B cell (primary cell): ENCODE results near the gene THBS4. TPM values are rescaled to one million over a fixed set of nuclear protein-coding genes. Genes with fewer than 3 reads are reported as not detected.

Experiments
- ATAC-seq: fragments of 200-7000 bp; cut with Tn5 transposase; one replicate; pipeline ENCODE4 v1.10.0; 2021; ENCODE audit warnings: low read depth, mild to moderate bottlenecking, moderate number of reproducible peaks, moderate library complexity
- CTCF ChIA-PET: fragments of 350-600 bp; sonication (Branson Sonifier 250); formaldehyde crosslinking; loops from one replicate; lab custom pipeline; 2021; ENCODE audit warnings: antibody characterized with exemption, inconsistent platforms; lab: Charles Lee
- POLR2A ChIA-PET: fragments of 350-600 bp; sonication (Branson Sonifier 250); formaldehyde crosslinking; loops from one replicate; lab custom pipeline; 2021; ENCODE audit warnings: antibody characterized with exemption; lab: Charles Lee
- DNase-seq: peaks from one replicate; pipeline ENCODE4 v3.0.0; 2013
- H2AFZ ChIP-seq: 2 replicates; pipeline ENCODE4 v1.6.1; 2012; ENCODE audit warnings: mild to moderate bottlenecking, low read depth, low read length; ENCODE audit not compliant: insufficient read depth, poor library complexity, severe bottlenecking
- H3K27ac ChIP-seq, 2 donors: 1 replicate in 1 of 2; 2 replicates in 1 of 2; pipeline ENCODE4 v1.5.1; 2012 to 2013; ENCODE audit warnings: low read length in 2 of 2, mild to moderate bottlenecking in 2 of 2, moderate library complexity in 1 of 2
- H3K27me3 ChIP-seq, 4 experiments: fragments of 200-600 bp in 1 of 4; sonication (generic) in 1 of 4; replicated peaks in 1 of 4; 1 replicate in 2 of 4; 2 replicates in 2 of 4; pipeline versions ENCODE4 v1.6.1 to v1.7.0; 2013 to 2016; ENCODE audit warnings: low read length in 3 of 4, mild to moderate bottlenecking in 2 of 4, mixed read lengths in 1 of 4, moderate library complexity in 1 of 4; ENCODE audit not compliant: insufficient read depth in 4 of 4, control insufficient read depth in 3 of 4; ENCODE audit errors: control extremely low read depth in 1 of 4
- H3K36me3 ChIP-seq, 2 experiments: replicated peaks in 1 of 2; 1 replicate in 1 of 2; 2 replicates in 1 of 2; pipeline versions ENCODE4 v1.6.1 to v1.7.1; 2013; ENCODE audit warnings: low read length in 1 of 2; ENCODE audit not compliant: insufficient read depth in 2 of 2, control insufficient read depth in 1 of 2; ENCODE audit errors: control extremely low read depth in 1 of 2, extremely low read depth in 1 of 2
- H3K4me1 ChIP-seq, 2 donors: fragments of 200-600 bp in 1 of 2; sonication (generic) in 1 of 2; 1 replicate in 1 of 2; 2 replicates in 1 of 2; pipeline versions ENCODE4 v1.5.1 to v1.6.1; 2013 to 2017; ENCODE audit warnings: low read length in 2 of 2; ENCODE audit not compliant: control insufficient read depth in 2 of 2, insufficient read depth in 2 of 2
- H3K4me2 ChIP-seq: replicated peaks from 2 replicates; pipeline ENCODE3; 2012; ENCODE audit warnings: mild to moderate bottlenecking, low read depth, low read length; ENCODE audit not compliant: poor library complexity, severe bottlenecking
- H3K4me3 ChIP-seq, 5 experiments: fragments of 200-600 bp in 1 of 5; sonication (generic) in 1 of 5; 1 replicate in 3 of 5; 2 replicates in 2 of 5; pipeline versions ENCODE4 v1.5.1 to v1.7.0; 2011 to 2016; ENCODE audit warnings: low read length in 4 of 5, mild to moderate bottlenecking in 4 of 5, low read depth in 2 of 5, control low read depth in 1 of 5, moderate library complexity in 1 of 5; ENCODE audit not compliant: insufficient read depth in 1 of 5; ENCODE audit errors: control extremely low read depth in 1 of 5, extremely low read depth in 1 of 5
- H3K79me2 ChIP-seq: fragments of 200-600 bp; sonication (generic); one replicate; pipeline ENCODE4 v1.6.0; 2016; ENCODE audit warnings: low read length; ENCODE audit not compliant: control insufficient read depth, insufficient read depth
- H3K9ac ChIP-seq: fragments of 200-600 bp; sonication (generic); 2 replicates; pipeline ENCODE4 v1.6.1; 2017; ENCODE audit warnings: mild to moderate bottlenecking, low read length, moderate library complexity
- H3K9me3 ChIP-seq, 3 donors: one replicate each; pipeline versions ENCODE4 v1.6.1 to v1.7.1; 2013; ENCODE audit warnings: low read length in 2 of 3; ENCODE audit not compliant: control insufficient read depth in 2 of 3, insufficient read depth in 1 of 3; ENCODE audit errors: control extremely low read depth in 1 of 3
- H4K20me1 ChIP-seq: 2 replicates; pipeline ENCODE4 v1.6.0; 2012; ENCODE audit warnings: mild to moderate bottlenecking, low read length; ENCODE audit not compliant: insufficient read depth, control insufficient read depth, poor library complexity, severe bottlenecking
- H3K27ac Mint-ChIP-seq: one replicate; pipeline ENCODE4 v1.8.0; 2021; ENCODE audit warnings: mixed read lengths
- H3K27me3 Mint-ChIP-seq: one replicate; pipeline ENCODE4 v1.8.0; 2021; ENCODE audit warnings: mixed read lengths
- H3K4me1 Mint-ChIP-seq: one replicate; pipeline ENCODE4 v1.8.0; 2021; ENCODE audit warnings: mixed read lengths
- H3K4me3 Mint-ChIP-seq: one replicate; pipeline ENCODE4 v1.8.0; 2021; ENCODE audit warnings: mixed read lengths
- H3K9me3 Mint-ChIP-seq: one replicate; pipeline ENCODE4 v1.8.0; 2022; ENCODE audit warnings: mixed read lengths; ENCODE audit not compliant: insufficient read depth
- CTCF ChIP-seq: fragments of 200-600 bp; IDR thresholded peaks from one replicate; pipeline ENCODE4 v1.8.0; 2022; ENCODE audit warnings: antibody characterized with exemption, mild to moderate bottlenecking
- EZH2 ChIP-seq: IDR thresholded peaks from 2 replicates; pipeline ENCODE4 v1.6.1; 2012; ENCODE audit warnings: borderline replicate concordance, low read depth, mild to moderate bottlenecking, moderate library complexity, low read length; ENCODE audit not compliant: insufficient read depth, poor library complexity, severe bottlenecking
- WGBS: methylation state at CpG from one replicate; pipeline ENCODE4 v1.1.5; 2013; ENCODE audit warnings: missing lambda C conversion rate; ENCODE audit not compliant: insufficient coverage; 5-methylcytosine and 5-hydroxymethylcytosine counted together
- intact Hi-C: fragments of 100-400 bp; cut with micrococcal nuclease; formaldehyde crosslinking; loops from one replicate; pipeline ENCODE4 v1.10.0; 2022
- polyA plus RNA-seq: library from polyadenylated mRNA; depleted of rRNA; stranded (reverse); fragments of >200 nt; gene quantifications from 2 replicates; pipeline ENCODE4 v1.2.3, GENCODE V29; 2012
- total RNA-seq, 2 donors: library from RNA; stranded (reverse); fragments of 120-200 nt in 1 of 2; gene quantifications; 1 replicate in 1 of 2; 2 replicates in 1 of 2; pipeline versions ENCODE4 v1.2.3 to v1.2.4, GENCODE V29; 2013 to 2022

Gene THBS4
- total and polyA plus RNA-seq, 2 donors (not counting 1 experiment from before 2014, with no cell fraction given): 0.49 to 0.57 TPM

DNA sequence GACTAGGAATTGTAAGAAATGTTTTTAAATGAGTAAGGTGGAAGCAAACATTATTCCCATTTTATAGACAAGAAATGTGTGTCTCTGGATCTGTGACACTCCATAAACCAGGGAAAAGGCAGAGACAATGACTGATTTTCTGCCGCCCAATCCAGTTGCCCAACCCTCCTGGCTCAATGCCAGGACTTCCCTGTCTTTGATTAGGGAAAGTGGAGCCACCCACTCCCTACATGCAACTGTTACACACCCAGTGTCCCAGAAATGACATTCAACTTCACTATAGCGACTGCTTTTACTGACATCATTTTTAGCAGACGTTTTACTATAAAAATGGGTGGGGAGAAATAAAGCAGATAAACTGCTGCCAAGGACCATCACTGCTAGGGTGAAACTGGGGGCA is 79.7 kb downstream of the THBS4 start:
- Histone ChIP-seq H3K4me2 (no peak overlapping the region), H3K79me2 (no peaks in the 10 kb centered on the region), H3K27ac (no peak overlapping the region), H3K9ac (no peak overlapping the region), H3K27me3 (no peaks in the 10 kb centered on the region), H3K4me1 (peaks cover 7 to 8% of the 10 kb centered on the region in 2 donors), H4K20me1 (no peaks in the 10 kb centered on the region), H3K36me3 (no peaks in the 10 kb centered on the region), H2AFZ (no peak overlapping the region), H3K9me3 (peaks cover 0 to 8% (median 3%) of the 10 kb centered on the region in 3 donors), H3K4me3 (no peak overlapping the region)
- Mint-ChIP-seq H3K4me3 (no peak overlapping the region), H3K27me3 (peaks cover 7% of the 10 kb centered on the region), H3K9me3 (peaks cover 6% of the 10 kb centered on the region), H3K27ac (no peak overlapping the region), H3K4me1 (peaks cover 6% of the 10 kb centered on the region)
- ChIA-PET CTCF (no interaction called here), POLR2A (no interaction called here)
- DNase-seq: no peak
- ATAC-seq: no peak
- intact Hi-C loops: no loop called here
- no CpG with 5 or more reads among the region's 3 CpGs for WGBS
- TF ChIP-seq CTCF (no peak), EZH2 (no peak)

GRCh38 chr5:80116000-80116399 is 80.9 kb downstream of the THBS4 start:
- no peak overlapping the region for H3K4me3 Mint-ChIP-seq
- ChIA-PET CTCF (interaction anchor here (0.9 kb wide), 1 partner anchor 192 kb away, joined by 3 read pairs; no protein-coding TSS in a partner anchor), POLR2A (no interaction called here)
- H3K9me3 Mint-ChIP-seq: peaks cover 6% of the 10 kb centered on the region
- Histone ChIP-seq H2AFZ (no peak overlapping the region), H3K4me1 (no peaks in the 10 kb centered on the region), H4K20me1 (no peaks in the 10 kb centered on the region), H3K9ac (no peak overlapping the region), H3K27ac (no peak overlapping the region), H3K79me2 (no peaks in the 10 kb centered on the region), H3K9me3 (peaks cover 0 to 8% (median 3%) of the 10 kb centered on the region in 3 donors), H3K4me3 (no peak overlapping the region), H3K36me3 (no peaks in the 10 kb centered on the region), H3K4me2 (no peak overlapping the region), H3K27me3 (no peaks in the 10 kb centered on the region)
- no peak for TF ChIP-seq EZH2
- TF ChIP-seq CTCF: no peak
- no peak overlapping the region for H3K27ac Mint-ChIP-seq
- DNase-seq (no peak), ATAC-seq (no peak)
- no peaks in the 10 kb centered on the region for H3K4me1 Mint-ChIP-seq
- intact Hi-C loops: no loop called here
- H3K27me3 Mint-ChIP-seq: peaks cover 2% of the 10 kb centered on the region
- 93% methylated on average over 3 of the region's 4 CpGs for WGBS
